ENCODE data around the gene EIF5. TPM values are rescaled to one million over a fixed set of nuclear protein-coding genes. Genes with fewer than 3 reads are reported as not detected.

Gene EIF5
- total RNA-seq, 1 donor from 2014 or later, result 228 TPM

DNA sequence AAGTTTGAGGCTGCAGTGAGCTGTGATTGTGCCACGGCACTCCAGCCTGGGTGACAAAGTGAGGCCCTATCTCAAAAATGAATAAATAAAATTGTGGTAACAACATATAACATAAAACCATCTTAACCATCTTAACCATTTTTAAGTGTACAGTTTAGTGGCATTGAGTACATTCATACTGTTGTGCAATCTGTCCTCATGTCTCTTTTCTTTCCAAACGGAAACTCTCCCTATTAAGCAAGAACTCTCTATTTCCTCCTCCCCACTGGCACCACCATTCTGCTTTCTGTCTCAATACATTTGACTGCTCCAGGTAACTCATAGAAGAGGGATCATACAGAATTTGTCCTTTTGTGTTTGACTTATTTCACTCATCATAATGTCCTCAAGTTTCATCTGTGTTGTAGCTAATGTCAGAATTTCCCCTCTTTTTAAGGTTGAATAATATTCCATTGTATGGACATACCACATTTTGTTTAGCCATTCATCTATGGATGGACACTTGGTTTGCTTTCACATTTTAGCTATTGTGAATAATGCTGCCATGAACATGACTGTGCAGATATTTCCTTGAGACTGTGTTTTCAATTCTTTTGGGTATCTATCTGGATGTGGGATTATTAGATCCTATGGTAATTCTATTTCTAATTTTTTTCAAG is 46.8 kb downstream of the EIF5 start:
- no peaks in the 10 kb centered on the region for H3K9me3 Mint-ChIP-seq (ENCODE audit: unreplicated experiment)
- no peak overlapping the region for H3K27ac Mint-ChIP-seq (ENCODE audit: unreplicated experiment)
- DNase-seq (ENCODE audit: low spot score), result no peak
- TF ChIP-seq, protein P1, sequence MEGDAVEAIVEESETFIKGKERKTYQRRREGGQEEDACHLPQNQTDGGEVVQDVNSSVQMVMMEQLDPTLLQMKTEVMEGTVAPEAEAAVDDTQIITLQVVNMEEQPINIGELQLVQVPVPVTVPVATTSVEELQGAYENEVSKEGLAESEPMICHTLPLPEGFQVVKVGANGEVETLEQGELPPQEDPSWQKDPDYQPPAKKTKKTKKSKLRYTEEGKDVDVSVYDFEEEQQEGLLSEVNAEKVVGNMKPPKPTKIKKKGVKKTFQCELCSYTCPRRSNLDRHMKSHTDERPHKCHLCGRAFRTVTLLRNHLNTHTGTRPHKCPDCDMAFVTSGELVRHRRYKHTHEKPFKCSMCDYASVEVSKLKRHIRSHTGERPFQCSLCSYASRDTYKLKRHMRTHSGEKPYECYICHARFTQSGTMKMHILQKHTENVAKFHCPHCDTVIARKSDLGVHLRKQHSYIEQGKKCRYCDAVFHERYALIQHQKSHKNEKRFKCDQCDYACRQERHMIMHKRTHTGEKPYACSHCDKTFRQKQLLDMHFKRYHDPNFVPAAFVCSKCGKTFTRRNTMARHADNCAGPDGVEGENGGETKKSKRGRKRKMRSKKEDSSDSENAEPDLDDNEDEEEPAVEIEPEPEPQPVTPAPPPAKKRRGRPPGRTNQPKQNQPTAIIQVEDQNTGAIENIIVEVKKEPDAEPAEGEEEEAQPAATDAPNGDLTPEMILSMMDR (IDR thresholded peaks at IDR 0.05; ENCODE audit: unreplicated experiment), result no peak
- peaks cover 12% of the 10 kb centered on the region for H3K27me3 Mint-ChIP-seq (ENCODE audit: unreplicated experiment)
- no peak overlapping the region for H3K4me3 Mint-ChIP-seq (ENCODE audit: unreplicated experiment)
- H3K36me3 Mint-ChIP-seq (ENCODE audit: low read depth, unreplicated experiment), result peaks cover under 1% of the 10 kb centered on the region
- peaks cover 3% of the 10 kb centered on the region for H3K4me1 Mint-ChIP-seq (ENCODE audit: unreplicated experiment)

DNA sequence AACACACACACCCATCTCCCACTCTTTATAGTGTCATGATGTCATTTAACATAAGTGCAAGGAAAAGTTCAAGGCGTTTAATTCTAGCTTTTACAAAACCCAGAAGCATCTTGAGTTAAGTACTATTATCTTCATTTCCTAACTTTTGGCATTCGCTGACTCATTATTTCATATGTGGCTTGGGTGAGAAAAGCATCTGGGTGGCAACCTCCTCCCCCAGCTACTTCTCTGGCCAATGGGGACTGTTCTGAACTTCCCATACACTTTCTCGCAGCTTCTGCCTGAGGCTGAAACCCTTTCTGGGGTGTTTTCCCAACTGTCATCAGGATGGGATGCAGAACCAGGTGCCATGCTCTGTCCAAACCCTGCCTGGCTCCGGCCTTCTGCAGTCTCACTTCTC is 48.3 kb downstream of the EIF5 start:
- Mint-ChIP-seq H3K4me1 (ENCODE audit: unreplicated experiment) (peaks cover 13% of the 10 kb centered on the region), H3K36me3 (ENCODE audit: low read depth, unreplicated experiment) (peaks cover 6% of the 10 kb centered on the region), H3K27ac (ENCODE audit: unreplicated experiment) (no peak overlapping the region), H3K4me3 (ENCODE audit: unreplicated experiment) (no peak overlapping the region), H3K9me3 (ENCODE audit: unreplicated experiment) (no peaks in the 10 kb centered on the region), H3K27me3 (ENCODE audit: unreplicated experiment) (peaks cover 12% of the 10 kb centered on the region)
- DNase-seq (ENCODE audit: low spot score), result no peak
- TF ChIP-seq, protein P1 (IDR thresholded peaks at IDR 0.05; ENCODE audit: unreplicated experiment), result no peak

DNA sequence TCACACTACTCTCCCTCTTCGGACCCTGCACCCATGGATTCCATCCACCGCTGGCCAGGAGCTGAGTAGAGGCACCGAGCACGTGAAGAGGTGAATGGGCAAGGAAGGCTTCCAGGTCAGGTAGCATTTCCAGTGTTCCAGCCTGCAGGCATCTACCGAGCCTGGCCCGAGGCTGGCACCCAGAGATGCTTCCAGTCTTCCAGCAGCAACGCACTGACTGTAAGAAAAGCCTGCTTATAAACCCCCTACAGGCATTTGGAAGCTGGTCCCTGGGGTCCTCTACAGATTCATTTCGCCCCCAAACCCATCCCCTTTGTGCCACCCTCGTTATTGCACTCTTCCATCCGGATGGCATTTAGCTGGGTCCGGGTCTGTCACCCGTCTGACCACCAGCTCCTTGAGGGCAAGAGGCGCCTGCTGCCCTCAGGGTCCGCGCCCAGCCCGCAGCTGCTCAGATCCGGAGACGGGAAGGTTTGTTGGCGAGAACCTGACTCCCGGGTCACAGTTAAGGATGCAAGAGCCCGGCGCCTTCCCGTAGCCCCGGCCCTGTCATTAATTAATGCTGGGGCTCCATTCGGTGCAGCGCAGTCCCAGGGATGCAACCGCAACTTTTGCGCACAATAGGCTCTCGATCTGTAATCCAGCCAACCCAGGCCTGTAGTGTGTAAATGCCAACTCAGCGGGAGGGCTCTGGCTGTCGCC is 50.6 kb downstream of the EIF5 start:
- TF ChIP-seq, protein P1 (IDR thresholded peaks at IDR 0.05; ENCODE audit: unreplicated experiment), result no peak
- Mint-ChIP-seq H3K4me3 (ENCODE audit: unreplicated experiment) (peak overlapping the region; percentile 87), H3K36me3 (ENCODE audit: low read depth, unreplicated experiment) (peaks cover 6% of the 10 kb centered on the region), H3K27me3 (ENCODE audit: unreplicated experiment) (peaks cover 11% of the 10 kb centered on the region), H3K4me1 (ENCODE audit: unreplicated experiment) (peaks cover 18% of the 10 kb centered on the region), H3K27ac (ENCODE audit: unreplicated experiment) (no peak overlapping the region), H3K9me3 (ENCODE audit: unreplicated experiment) (no peaks in the 10 kb centered on the region)
- DNase-seq (ENCODE audit: low spot score), result peak; percentile 10

DNA sequence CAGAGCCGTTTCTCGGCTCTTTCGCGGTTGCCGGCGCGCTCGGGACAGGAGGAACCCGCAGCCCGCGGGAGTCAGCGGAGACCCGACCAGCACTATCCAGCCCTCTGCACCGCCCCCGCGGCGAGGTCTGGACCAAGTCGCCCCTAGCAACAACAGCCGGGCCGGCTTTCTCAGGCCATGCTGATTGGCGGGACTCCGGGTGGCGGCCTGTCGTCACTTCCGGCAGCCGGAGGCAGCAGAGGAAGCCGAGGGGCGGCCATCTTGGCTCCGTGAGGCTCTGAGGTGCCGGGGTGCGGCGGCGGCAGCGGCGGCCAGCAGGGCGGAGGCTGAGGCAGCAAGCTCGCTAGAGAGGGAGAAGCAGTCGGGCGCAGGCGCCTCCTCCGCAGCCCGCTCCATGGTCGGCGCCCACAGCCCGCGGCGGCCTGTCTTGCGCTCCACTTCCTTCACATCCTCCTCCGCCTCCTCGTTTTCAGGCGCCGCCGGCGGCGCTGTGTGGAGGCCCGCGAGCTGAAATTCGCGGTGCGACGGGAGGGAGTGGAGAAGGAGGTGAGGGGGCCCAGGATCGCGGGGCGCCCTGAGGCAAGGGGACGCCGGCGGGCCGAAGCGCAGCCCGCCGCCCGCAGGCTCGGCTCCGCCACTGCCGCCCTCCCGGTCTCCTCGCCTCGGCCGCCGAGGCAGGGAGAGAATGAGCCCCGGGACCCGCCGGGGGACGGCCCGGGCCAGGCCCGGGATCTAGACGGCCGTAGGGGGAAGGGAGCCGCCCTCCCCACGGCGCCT is 51.3 kb downstream of the EIF5 start, which contains the start of gene MARK3:
TSS of gene MARK3 (plus strand) at position 264 of the 777 bp plus-strand sequence. CDS start 615 bp downstream, outside the sequence.
- H3K4me3 Mint-ChIP-seq (ENCODE audit: unreplicated experiment), result peak within 1 kb of the TSS; percentile 100
- peak within 1 kb of the TSS; percentile 95 for H3K27ac Mint-ChIP-seq (ENCODE audit: unreplicated experiment)
- H3K4me1 Mint-ChIP-seq (ENCODE audit: unreplicated experiment), result peaks cover 18% of the 10 kb centered on the region
- TF ChIP-seq, protein P1 (IDR thresholded peaks at IDR 0.05; ENCODE audit: unreplicated experiment), result no peak
- peak; percentile 97 for DNase-seq (ENCODE audit: low spot score)
- no peaks in the 10 kb centered on the region for H3K9me3 Mint-ChIP-seq (ENCODE audit: unreplicated experiment)
- peaks cover 11% of the 10 kb centered on the region for H3K27me3 Mint-ChIP-seq (ENCODE audit: unreplicated experiment)
- H3K36me3 Mint-ChIP-seq (ENCODE audit: low read depth, unreplicated experiment), result peaks cover 6% of the 10 kb centered on the region
